Measurements from ENCODE around the gene ZGPAT. TPM values are rescaled to one million over a fixed set of nuclear protein-coding genes. Genes with fewer than 3 reads are reported as not detected.

ZGPAT gene
- total RNA-seq, 2 experiments from 2014 or later, result 22.4 to 22.5 TPM

GRCh38 chr20:63756648-63756991 lies 48.8 kb downstream of the ZGPAT start:
- intact Hi-C loops (cut with micrococcal nuclease), result no loop called here
- H3K36me3 Mint-ChIP-seq (ENCODE audit: low read depth), result no peaks in the 10 kb centered on the region
- ATAC-seq (peak; percentile 61), DNase-seq (peak; percentile 50)
- H3K4me1 Mint-ChIP-seq (ENCODE audit: low read depth), result peaks cover 11% of the 10 kb centered on the region
- no peak overlapping the region for H3K27ac Mint-ChIP-seq
- H3K4me3 Mint-ChIP-seq, result no peak overlapping the region
- ChIA-PET POLR2A (no interaction called here), CTCF (interaction anchor here (1.4 to 1.8 kb wide), 2 partner anchors 13 to 19 kb away, joined by 3 to 8 read pairs; no protein-coding TSS in a partner anchor)
- H3K9me3 Mint-ChIP-seq, result no peaks in the 10 kb centered on the region
- TF ChIP-seq CTCF (IDR thresholded peaks at IDR 0.05), result no peak
- H3K27me3 Mint-ChIP-seq, result no peaks in the 10 kb centered on the region

- H3K4me3 Mint-ChIP-seq, result no peak overlapping the region
- ChIA-PET CTCF (interaction anchor here (0.7 to 1.4 kb wide), 2 partner anchors 51 to 106 kb away, joined by 3 read pairs; partner anchors contain the start of genes ARFRP1 and ZGPAT), POLR2A (no interaction called here)
- no peak for TF ChIP-seq CTCF (IDR thresholded peaks at IDR 0.05)
- no peak overlapping the region for H3K27ac Mint-ChIP-seq
- H3K9me3 Mint-ChIP-seq, result no peaks in the 10 kb centered on the region
- H3K4me1 Mint-ChIP-seq (ENCODE audit: low read depth), result peaks cover 7% of the 10 kb centered on the region
- intact Hi-C loops (cut with micrococcal nuclease), result no loop called here
- no peak for DNase-seq
- H3K27me3 Mint-ChIP-seq, result no peaks in the 10 kb centered on the region
- ATAC-seq, result no peak
- H3K36me3 Mint-ChIP-seq (ENCODE audit: low read depth), result no peaks in the 10 kb centered on the region
Observed at GRCh38 chr20:63758152-63758551, 50.3 kb downstream of the ZGPAT start.

- CTCF ChIA-PET, result interaction anchor here (0.7 to 1.4 kb wide), 3 partner anchors 9 to 52 kb away, joined by 3 to 4 read pairs (median 3); partner anchors contain the start of genes ARFRP1 and ZGPAT
- POLR2A ChIA-PET, result interaction anchor here (0.7 kb wide), 1 partner anchor 21 kb away, joined by 3 read pairs; no protein-coding TSS in a partner anchor
- ATAC-seq (no peak), DNase-seq (no peak)
- intact Hi-C loops (cut with micrococcal nuclease), result no loop called here
- no peaks in the 10 kb centered on the region for H3K36me3 Mint-ChIP-seq (ENCODE audit: low read depth)
- H3K4me3 Mint-ChIP-seq, result no peak overlapping the region
- no peak overlapping the region for H3K27ac Mint-ChIP-seq
- H3K4me1 Mint-ChIP-seq (ENCODE audit: low read depth), result peaks cover 7% of the 10 kb centered on the region
- no peak for TF ChIP-seq CTCF (IDR thresholded peaks at IDR 0.05)
- no peaks in the 10 kb centered on the region for H3K27me3 Mint-ChIP-seq
- H3K9me3 Mint-ChIP-seq, result no peaks in the 10 kb centered on the region
Observed at GRCh38 chr20:63759377-63759901, 51.6 kb downstream of the ZGPAT start.

GRCh38 chr20:63765082-63765873 lies 57.4 kb downstream of the ZGPAT start:
- Mint-ChIP-seq H3K27me3 (no peaks in the 10 kb centered on the region), H3K36me3 (ENCODE audit: low read depth) (no peaks in the 10 kb centered on the region), H3K27ac (no peak overlapping the region), H3K4me3 (no peak overlapping the region), H3K4me1 (ENCODE audit: low read depth) (no peaks in the 10 kb centered on the region), H3K9me3 (no peaks in the 10 kb centered on the region)
- POLR2A ChIA-PET, result interaction anchor here (0.7 kb wide), 1 partner anchor 352 kb away, joined by 3 read pairs; no protein-coding TSS in a partner anchor
- ATAC-seq, result no peak
- DNase-seq, result no peak
- CTCF ChIA-PET, result no interaction called here
- intact Hi-C loops (cut with micrococcal nuclease), result no loop called here
- no peak for TF ChIP-seq CTCF (IDR thresholded peaks at IDR 0.05)

GRCh38 chr20:63765902-63766301 lies 58.1 kb downstream of the ZGPAT start:
- ChIA-PET CTCF (no interaction called here), POLR2A (no interaction called here)
- Mint-ChIP-seq H3K36me3 (ENCODE audit: low read depth) (no peaks in the 10 kb centered on the region), H3K4me1 (ENCODE audit: low read depth) (no peaks in the 10 kb centered on the region), H3K9me3 (no peaks in the 10 kb centered on the region), H3K27me3 (no peaks in the 10 kb centered on the region), H3K4me3 (no peak overlapping the region), H3K27ac (no peak overlapping the region)
- TF ChIP-seq CTCF (IDR thresholded peaks at IDR 0.05), result no peak
- DNase-seq, result no peak
- ATAC-seq, result no peak
- intact Hi-C loops (cut with micrococcal nuclease), result no loop called here

All from activated CD8-positive, alpha-beta T cell treated with anti-CD3 and anti-CD28 coated beads for 36 hours (primary cell).